HepG2 (cell line): ENCODE results near the gene C16orf86. TPM values are rescaled to one million over a fixed set of nuclear protein-coding genes. Genes with fewer than 3 reads are reported as not detected.

Experiments used
- GATAD1 ChIP-seq: IDR thresholded peaks from 2 replicates; pipeline ENCODE4 v1.6.1; 2016; ENCODE audit warnings: missing genetic modification reagents, missing compliant biosample characterization
- KMT2A ChIP-seq: sonication (generic); formaldehyde crosslinking; IDR thresholded peaks from 2 replicates; pipeline ENCODE4 v1.4.0; 2020; ENCODE audit warnings: missing genetic modification reagents
- MTA3 ChIP-seq: sonication (generic); formaldehyde crosslinking; IDR thresholded peaks from 2 replicates; pipeline ENCODE4 v1.4.0; 2020; ENCODE audit warnings: missing genetic modification reagents
- RELA ChIP-seq: sonication (generic); formaldehyde crosslinking; IDR thresholded peaks from 2 replicates; pipeline ENCODE4 v1.4.0; 2020; ENCODE audit warnings: missing genetic modification reagents
- XRCC5 ChIP-seq: fragments of 200-400 bp; formaldehyde crosslinking; optimal IDR thresholded peaks from 2 replicates; pipeline ENCODE3; 2017; ENCODE audit warnings: mild to moderate bottlenecking, low read length
- ZNF232 ChIP-seq: sonication (generic); formaldehyde crosslinking; IDR thresholded peaks from 2 replicates; pipeline ENCODE4 v1.4.0; 2020; ENCODE audit warnings: missing genetic modification reagents, borderline replicate concordance
- ZNF432 ChIP-seq: sonication (generic); formaldehyde crosslinking; IDR thresholded peaks from 2 replicates; pipeline ENCODE4 v1.5.0; 2020; ENCODE audit warnings: missing genetic modification reagents, mild to moderate bottlenecking, borderline replicate concordance
- ZNF451 ChIP-seq: sonication (generic); formaldehyde crosslinking; IDR thresholded peaks from 2 replicates; pipeline ENCODE4 v1.5.0; 2020; ENCODE audit warnings: mild to moderate bottlenecking, missing genetic modification reagents
- polyA plus RNA-seq, 8 experiments: library from polyadenylated mRNA; depleted of rRNA in 3 of 8; stranded (reverse) in 7 of 8; unstranded in 1 of 8; fragments of >200 nt; fragmentation: Illumina TruSeq in 4 of 8; extraction: Trizol in 4 of 8; gene quantifications; 2 replicates each; pipeline versions ENCODE4 v1.2.1 to v1.2.3, GENCODE V29; 2011 to 2016; ENCODE audit warnings: low read depth in 4 of 8, missing spikeins in 1 of 8, mixed read lengths in 1 of 8; ENCODE audit not compliant: insufficient read depth in 1 of 8
- total RNA-seq, 5 experiments: library from RNA; depleted of rRNA; stranded (reverse); fragments of >200 nt; fragmentation: Illumina TruSeq; extraction: Trizol; gene quantifications; 2 replicates each; pipeline ENCODE4 v1.2.3, GENCODE V29; 2016; ENCODE audit warnings: low read depth in 1 of 5
- TF ChIP-seq, protein P1 (sequence below): sonication (generic); formaldehyde crosslinking; IDR thresholded peaks from 2 replicates; pipeline ENCODE4 v1.4.0; 2020; ENCODE audit warnings: mild to moderate bottlenecking, low read depth, missing genetic modification reagents
- TF ChIP-seq, protein P2 (sequence below): sonication (generic); formaldehyde crosslinking; IDR thresholded peaks from 2 replicates; pipeline ENCODE4 v1.8.1; 2023; ENCODE audit warnings: mild to moderate bottlenecking, missing genetic modification reagents, borderline replicate concordance
- TF ChIP-seq, protein P3 (sequence below): sonication (generic); formaldehyde crosslinking; IDR thresholded peaks from 2 replicates; pipeline ENCODE4 v1.8.0; 2022; ENCODE audit warnings: mild to moderate bottlenecking, missing genetic modification reagents, moderate library complexity
- TF ChIP-seq, protein P4 (sequence below): sonication (generic); formaldehyde crosslinking; IDR thresholded peaks from 2 replicates; pipeline ENCODE4; 2020; ENCODE audit warnings: missing genetic modification reagents, mild to moderate bottlenecking, borderline replicate concordance
- TF ChIP-seq, protein P5 (sequence below): sonication (generic); formaldehyde crosslinking; IDR thresholded peaks from 2 replicates; pipeline ENCODE4 v1.5.1; 2020; ENCODE audit warnings: missing genetic modification reagents, mild to moderate bottlenecking, borderline replicate concordance
- TF ChIP-seq, protein P6 (sequence below): IDR thresholded peaks from 2 replicates; pipeline ENCODE4 v1.6.1; 2018; ENCODE audit warnings: missing genetic modification reagents

C16orf86 gene
- total and polyA plus RNA-seq, 2 of the 13 experiments (the other 11 are each of a cell fraction or from before 2014, with no cell fraction given) = 1.5 to 3.1 TPM

DNA sequence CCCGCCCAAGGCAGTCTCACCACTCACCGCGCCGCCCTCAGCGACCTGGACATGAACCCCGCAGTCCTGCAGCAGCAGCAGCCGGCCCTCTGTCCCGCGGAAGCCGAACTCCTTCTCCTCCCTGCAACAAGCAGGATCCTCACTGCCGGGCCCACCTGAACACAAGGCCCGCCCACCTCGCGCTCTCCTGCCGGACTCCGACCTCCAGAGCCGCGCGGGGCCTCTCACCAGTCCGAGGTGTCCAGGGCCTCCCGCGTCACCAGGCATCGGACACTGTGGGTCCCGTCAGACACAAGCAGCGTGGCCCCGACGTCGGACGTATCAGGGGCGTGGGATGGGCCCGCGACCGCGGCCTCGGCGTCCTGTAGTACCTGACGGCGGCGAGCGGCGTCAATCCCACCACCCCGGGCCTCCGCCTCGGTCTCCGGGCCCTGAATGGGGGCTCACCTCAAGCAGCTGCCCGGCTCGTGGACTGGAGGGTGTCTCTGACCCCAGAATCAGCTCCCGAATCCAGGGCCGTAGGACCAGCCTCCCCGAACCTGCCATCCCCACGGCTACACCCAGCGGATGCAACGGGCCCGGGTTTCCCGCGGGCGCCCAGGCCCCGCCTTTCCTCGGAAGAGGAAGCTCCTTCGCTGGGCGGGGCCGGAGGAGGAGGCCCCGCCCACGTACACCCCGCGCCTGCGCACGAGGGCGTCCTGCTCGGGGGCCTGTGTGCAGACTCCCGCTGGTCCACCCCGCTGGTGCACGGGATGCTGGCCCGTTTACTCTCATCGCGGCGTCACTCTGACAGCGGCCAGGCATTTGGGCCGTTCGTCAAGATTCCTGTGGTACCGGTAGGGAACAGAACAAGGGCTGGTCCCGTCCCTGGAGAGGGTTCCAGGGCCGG lies 6.7 kb upstream of the C16orf86 start, which contains the start of gene ACD (continued):
- TF ChIP-seq, protein P1, sequence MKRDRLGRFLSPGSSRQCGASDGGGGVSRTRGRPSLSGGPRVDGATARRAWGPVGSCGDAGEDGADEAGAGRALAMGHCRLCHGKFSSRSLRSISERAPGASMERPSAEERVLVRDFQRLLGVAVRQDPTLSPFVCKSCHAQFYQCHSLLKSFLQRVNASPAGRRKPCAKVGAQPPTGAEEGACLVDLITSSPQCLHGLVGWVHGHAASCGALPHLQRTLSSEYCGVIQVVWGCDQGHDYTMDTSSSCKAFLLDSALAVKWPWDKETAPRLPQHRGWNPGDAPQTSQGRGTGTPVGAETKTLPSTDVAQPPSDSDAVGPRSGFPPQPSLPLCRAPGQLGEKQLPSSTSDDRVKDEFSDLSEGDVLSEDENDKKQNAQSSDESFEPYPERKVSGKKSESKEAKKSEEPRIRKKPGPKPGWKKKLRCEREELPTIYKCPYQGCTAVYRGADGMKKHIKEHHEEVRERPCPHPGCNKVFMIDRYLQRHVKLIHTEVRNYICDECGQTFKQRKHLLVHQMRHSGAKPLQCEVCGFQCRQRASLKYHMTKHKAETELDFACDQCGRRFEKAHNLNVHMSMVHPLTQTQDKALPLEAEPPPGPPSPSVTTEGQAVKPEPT (CRISPR knock-in tag) = no peak
- peak; percentile 19; the same call in 1 of the 2 replicates for TF ChIP-seq ZNF451 (CRISPR knock-in tag)
- peak; percentile 80; the same call in 1 of the 2 replicates for TF ChIP-seq KMT2A (CRISPR knock-in tag)
- TF ChIP-seq, protein P2, sequence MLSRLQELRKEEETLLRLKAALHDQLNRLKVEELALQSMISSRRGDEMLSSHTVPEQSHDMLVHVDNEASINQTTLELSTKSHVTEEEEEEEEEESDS = no peak
- TF ChIP-seq XRCC5 = peak; percentile 78
- peak; percentile 25; the same call in 1 of the 2 replicates for TF ChIP-seq ZNF232
- TF ChIP-seq MTA3 (CRISPR knock-in tag) = no peak
- TF ChIP-seq GATAD1 = peak; percentile 72
- 0 out of 2 replicates have a peak, but pooled peaks have one; percentile 47 for TF ChIP-seq ZNF432 (CRISPR knock-in tag)
- TF ChIP-seq, protein P3, sequence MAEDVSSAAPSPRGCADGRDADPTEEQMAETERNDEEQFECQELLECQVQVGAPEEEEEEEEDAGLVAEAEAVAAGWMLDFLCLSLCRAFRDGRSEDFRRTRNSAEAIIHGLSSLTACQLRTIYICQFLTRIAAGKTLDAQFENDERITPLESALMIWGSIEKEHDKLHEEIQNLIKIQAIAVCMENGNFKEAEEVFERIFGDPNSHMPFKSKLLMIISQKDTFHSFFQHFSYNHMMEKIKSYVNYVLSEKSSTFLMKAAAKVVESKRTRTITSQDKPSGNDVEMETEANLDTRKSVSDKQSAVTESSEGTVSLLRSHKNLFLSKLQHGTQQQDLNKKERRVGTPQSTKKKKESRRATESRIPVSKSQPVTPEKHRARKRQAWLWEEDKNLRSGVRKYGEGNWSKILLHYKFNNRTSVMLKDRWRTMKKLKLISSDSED (CRISPR knock-in tag) = no peak; the same call in 1 of the 2 replicates
- TF ChIP-seq, protein P4, sequence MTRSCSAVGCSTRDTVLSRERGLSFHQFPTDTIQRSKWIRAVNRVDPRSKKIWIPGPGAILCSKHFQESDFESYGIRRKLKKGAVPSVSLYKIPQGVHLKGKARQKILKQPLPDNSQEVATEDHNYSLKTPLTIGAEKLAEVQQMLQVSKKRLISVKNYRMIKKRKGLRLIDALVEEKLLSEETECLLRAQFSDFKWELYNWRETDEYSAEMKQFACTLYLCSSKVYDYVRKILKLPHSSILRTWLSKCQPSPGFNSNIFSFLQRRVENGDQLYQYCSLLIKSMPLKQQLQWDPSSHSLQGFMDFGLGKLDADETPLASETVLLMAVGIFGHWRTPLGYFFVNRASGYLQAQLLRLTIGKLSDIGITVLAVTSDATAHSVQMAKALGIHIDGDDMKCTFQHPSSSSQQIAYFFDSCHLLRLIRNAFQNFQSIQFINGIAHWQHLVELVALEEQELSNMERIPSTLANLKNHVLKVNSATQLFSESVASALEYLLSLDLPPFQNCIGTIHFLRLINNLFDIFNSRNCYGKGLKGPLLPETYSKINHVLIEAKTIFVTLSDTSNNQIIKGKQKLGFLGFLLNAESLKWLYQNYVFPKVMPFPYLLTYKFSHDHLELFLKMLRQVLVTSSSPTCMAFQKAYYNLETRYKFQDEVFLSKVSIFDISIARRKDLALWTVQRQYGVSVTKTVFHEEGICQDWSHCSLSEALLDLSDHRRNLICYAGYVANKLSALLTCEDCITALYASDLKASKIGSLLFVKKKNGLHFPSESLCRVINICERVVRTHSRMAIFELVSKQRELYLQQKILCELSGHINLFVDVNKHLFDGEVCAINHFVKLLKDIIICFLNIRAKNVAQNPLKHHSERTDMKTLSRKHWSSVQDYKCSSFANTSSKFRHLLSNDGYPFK (CRISPR knock-in tag) = peak; percentile 89
- TF ChIP-seq, protein P5, sequence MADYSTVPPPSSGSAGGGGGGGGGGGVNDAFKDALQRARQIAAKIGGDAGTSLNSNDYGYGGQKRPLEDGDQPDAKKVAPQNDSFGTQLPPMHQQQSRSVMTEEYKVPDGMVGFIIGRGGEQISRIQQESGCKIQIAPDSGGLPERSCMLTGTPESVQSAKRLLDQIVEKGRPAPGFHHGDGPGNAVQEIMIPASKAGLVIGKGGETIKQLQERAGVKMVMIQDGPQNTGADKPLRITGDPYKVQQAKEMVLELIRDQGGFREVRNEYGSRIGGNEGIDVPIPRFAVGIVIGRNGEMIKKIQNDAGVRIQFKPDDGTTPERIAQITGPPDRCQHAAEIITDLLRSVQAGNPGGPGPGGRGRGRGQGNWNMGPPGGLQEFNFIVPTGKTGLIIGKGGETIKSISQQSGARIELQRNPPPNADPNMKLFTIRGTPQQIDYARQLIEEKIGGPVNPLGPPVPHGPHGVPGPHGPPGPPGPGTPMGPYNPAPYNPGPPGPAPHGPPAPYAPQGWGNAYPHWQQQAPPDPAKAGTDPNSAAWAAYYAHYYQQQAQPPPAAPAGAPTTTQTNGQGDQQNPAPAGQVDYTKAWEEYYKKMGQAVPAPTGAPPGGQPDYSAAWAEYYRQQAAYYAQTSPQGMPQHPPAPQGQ (CRISPR knock-in tag) = no peak
- TF ChIP-seq, protein P6, sequence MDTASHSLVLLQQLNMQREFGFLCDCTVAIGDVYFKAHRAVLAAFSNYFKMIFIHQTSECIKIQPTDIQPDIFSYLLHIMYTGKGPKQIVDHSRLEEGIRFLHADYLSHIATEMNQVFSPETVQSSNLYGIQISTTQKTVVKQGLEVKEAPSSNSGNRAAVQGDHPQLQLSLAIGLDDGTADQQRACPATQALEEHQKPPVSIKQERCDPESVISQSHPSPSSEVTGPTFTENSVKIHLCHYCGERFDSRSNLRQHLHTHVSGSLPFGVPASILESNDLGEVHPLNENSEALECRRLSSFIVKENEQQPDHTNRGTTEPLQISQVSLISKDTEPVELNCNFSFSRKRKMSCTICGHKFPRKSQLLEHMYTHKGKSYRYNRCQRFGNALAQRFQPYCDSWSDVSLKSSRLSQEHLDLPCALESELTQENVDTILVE = peak; percentile 15; the same call in 1 of the 2 replicates
- 0 out of 2 replicates have a peak, but pooled peaks have one; percentile 24 for TF ChIP-seq RELA
- TF ChIP-seq, all 625 proteins: peak for 338
